Right forelimb (tissue), 1 donor: Measurements from ENCODE around the gene EGLN2.
"Not testable (repeated sequence)": the region's sequence is repeated elsewhere in the genome, so short reads cannot be mapped to it uniquely, and the experiment has no call there.

Experiments used
- DNase-seq: peaks from one replicate; pipeline ENCODE4 v3.0.0-alpha.2; 2018

The EGLN2 gene

DNA sequence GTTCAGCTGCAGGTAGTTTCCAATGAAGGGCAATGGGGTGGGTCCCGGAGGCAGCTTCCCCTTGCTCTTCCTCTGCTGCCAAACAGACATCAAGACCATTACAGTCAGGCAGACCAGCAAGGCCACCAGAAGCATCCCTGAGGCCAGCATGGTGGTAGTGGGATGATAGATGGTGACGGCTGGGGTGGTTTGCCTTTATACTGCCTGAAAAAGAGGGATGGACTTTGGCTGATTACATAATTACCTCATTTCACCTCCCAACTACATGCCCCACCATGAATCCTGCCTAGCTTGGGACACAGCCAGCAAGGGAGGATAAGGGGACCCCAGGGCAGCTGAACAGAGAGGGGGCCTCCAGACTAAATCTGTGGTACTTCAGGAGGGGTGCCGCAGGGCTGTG, 51.3 kb downstream of the EGLN2 start, which contains the start of gene CYP2A6:
Gene CYP2A6, minus strand, starts transcription at position 171 of the 400 bp plus-strand sequence. Its CDS starts 21 bp downstream, at position 150.
- DNase-seq = not testable (repeated sequence)

DNA sequence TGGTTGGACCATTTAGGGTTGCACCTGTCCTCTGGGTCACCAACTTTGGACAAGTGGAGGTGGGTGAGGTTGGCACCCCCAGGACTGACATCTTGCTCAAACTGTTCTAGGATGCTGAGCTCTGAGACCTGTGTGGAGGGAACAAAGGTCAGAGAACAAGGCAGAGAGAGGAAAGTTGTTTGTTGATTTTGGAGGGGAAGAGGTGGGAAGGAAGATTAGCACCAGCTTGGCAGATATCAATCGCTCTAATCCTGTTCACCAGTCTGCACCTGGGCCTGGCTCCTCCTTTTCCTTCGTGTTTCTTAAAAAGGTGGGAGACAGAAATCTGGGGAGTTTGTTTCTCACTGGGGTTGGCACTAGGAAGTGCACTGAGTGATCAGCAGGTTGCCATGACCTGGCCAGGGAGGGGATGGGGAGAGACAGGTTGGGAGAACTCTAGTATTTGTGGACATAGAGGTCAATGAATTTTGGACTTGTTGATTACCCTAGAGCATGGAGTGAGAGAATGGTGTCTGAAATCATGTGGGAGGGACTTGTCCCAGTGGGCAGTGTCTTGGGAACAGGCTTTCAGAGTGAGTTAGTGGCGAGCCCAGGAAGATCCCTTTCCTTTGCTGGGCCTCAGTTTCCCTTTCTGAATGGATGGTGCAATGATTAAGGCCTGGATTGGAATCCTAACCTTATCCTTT, 53.6 kb downstream of the EGLN2 start:
- not testable (repeated sequence) for DNase-seq
